ENCODE measurements around the gene RPL10A. TPM values are rescaled to one million over a fixed set of nuclear protein-coding genes. Genes with fewer than 3 reads are reported as not detected.

The RPL10A gene
- total RNA-seq, 6 experiments from 2014 or later = 366 to 446 (median 412) TPM

- Histone ChIP-seq H3K27ac (no peak overlapping the region), H3K27me3 (no peaks in the 10 kb centered on the region), H3K4me3 (no peak overlapping the region), H3K4me1 (peaks cover 0 to 27% (median 4%) of the 10 kb centered on the region in 4 donors), H3K36me3 (peaks cover 0 to 23% (median 7%) of the 10 kb centered on the region in 4 donors), H3K9me3 (no peaks in the 10 kb centered on the region)
- ATAC-seq (no peak), DNase-seq (no peak)
- no peak for TF ChIP-seq CTCF (IDR thresholded peaks at IDR 0.05)
- TF ChIP-seq POLR2A (IDR thresholded peaks at IDR 0.05) = no peak
- intact Hi-C loops (cut with DNase I) = no loop called here
These were observed 5.6 kb downstream of the RPL10A start for GRCh38 chr6:35473850-35474130.

- no peak for DNase-seq
- ATAC-seq = peak in 2 of 4 donors; percentile 2 to 7
- intact Hi-C loops (cut with DNase I) = no loop called here
- TF ChIP-seq CTCF (IDR thresholded peaks at IDR 0.05) (no peak), POLR2A (IDR thresholded peaks at IDR 0.05) (no peak)
- peaks cover 0 to 23% (median 7%) of the 10 kb centered on the region in 4 donors for H3K36me3 ChIP-seq
- WGBS (ENCODE audit: insufficient coverage, low coverage, low lambda C conversion rate, missing lambda C conversion rate) = 94% methylated on average over 4 of the region's 14 CpGs
- H3K9me3 ChIP-seq = no peaks in the 10 kb centered on the region
- no peak overlapping the region for H3K4me3 ChIP-seq
- H3K27me3 ChIP-seq = no peaks in the 10 kb centered on the region
- peaks cover 0 to 27% (median 2%) of the 10 kb centered on the region in 4 donors for H3K4me1 ChIP-seq
- no peak overlapping the region for H3K27ac ChIP-seq
These were observed 6.1 kb downstream of the RPL10A start for GRCh38 chr6:35474131-35474941.

GRCh38 chr6:35474942-35475570, 6.9 kb downstream of the RPL10A start:
- intact Hi-C loops (cut with DNase I) = no loop called here
- H3K4me1 ChIP-seq = peaks cover 0 to 22% (median 0%) of the 10 kb centered on the region in 4 donors
- DNase-seq (no peak), ATAC-seq (no peak)
- no peaks in the 10 kb centered on the region for H3K9me3 ChIP-seq
- peaks cover 0 to 19% (median 5%) of the 10 kb centered on the region in 4 donors for H3K36me3 ChIP-seq
- no peak overlapping the region for H3K27ac ChIP-seq
- TF ChIP-seq POLR2A (IDR thresholded peaks at IDR 0.05) (no peak), CTCF (IDR thresholded peaks at IDR 0.05) (no peak)
- no peaks in the 10 kb centered on the region for H3K27me3 ChIP-seq
- 100% methylated on average over 5 of the region's 20 CpGs for WGBS (ENCODE audit: insufficient coverage, low coverage, low lambda C conversion rate, missing lambda C conversion rate)
- no peak overlapping the region for H3K4me3 ChIP-seq

GRCh38 chr6:35475573-35475972, 7.4 kb downstream of the RPL10A start:
- no peaks in the 10 kb centered on the region for H3K27me3 ChIP-seq
- intact Hi-C loops (cut with DNase I) = no loop called here
- peaks cover 0 to 18% (median 0%) of the 10 kb centered on the region in 4 donors for H3K4me1 ChIP-seq
- no peak overlapping the region for H3K4me3 ChIP-seq
- DNase-seq (no peak), ATAC-seq (no peak)
- no peak overlapping the region for H3K27ac ChIP-seq
- 20% methylated on average over 1 of the region's 4 CpGs for WGBS (ENCODE audit: insufficient coverage, low coverage, low lambda C conversion rate, missing lambda C conversion rate)
- H3K9me3 ChIP-seq = no peaks in the 10 kb centered on the region
- peaks cover 0 to 14% (median 5%) of the 10 kb centered on the region in 4 donors for H3K36me3 ChIP-seq
- TF ChIP-seq POLR2A (IDR thresholded peaks at IDR 0.05) (no peak), CTCF (IDR thresholded peaks at IDR 0.05) (no peak)
